ENCODE data around the gene PFKFB3. TPM values are rescaled to one million over a fixed set of nuclear protein-coding genes. Genes with fewer than 3 reads are reported as not detected.
A peak's percentile ranks its signal among the peaks of the same experiment; 100 is the strongest.

Gene PFKFB3
- total RNA-seq, 1 donor from 2014 or later: 9.9 TPM

DNA sequence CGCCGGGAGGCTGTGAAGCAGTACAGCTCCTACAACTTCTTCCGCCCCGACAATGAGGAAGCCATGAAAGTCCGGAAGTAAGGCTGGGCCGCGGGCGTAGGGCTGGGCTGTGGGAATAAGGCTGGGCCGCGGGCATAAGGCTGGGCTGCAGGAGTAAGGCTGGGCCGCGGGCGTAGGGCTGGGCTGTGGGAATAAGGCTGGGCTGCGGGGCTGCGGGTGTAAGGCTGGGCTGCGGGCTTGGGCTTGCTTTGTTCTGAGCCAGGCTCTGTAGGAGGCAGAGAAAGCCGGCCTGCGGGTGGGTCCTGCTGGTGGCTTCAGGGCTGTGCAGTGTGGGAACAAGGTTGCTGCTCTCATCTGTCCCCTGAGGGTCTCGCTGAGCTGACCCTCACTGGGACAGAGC is 12.5 kb downstream of the PFKFB3 start:
- Histone ChIP-seq H3K27ac (ENCODE audit: low read depth, low read length) (no peak overlapping the region), H3K27me3 (ENCODE audit: control insufficient read depth in 3 of 3, insufficient read depth in 3 of 3, low read length in 3 of 3) (no peaks in the 10 kb centered on the region), H3K36me3 (ENCODE audit: control insufficient read depth in 3 of 3, insufficient read depth in 3 of 3, low read length in 3 of 3) (peaks cover 53 to 65% (median 62%) of the 10 kb centered on the region in 3 donors), H3K9me3 (ENCODE audit: control insufficient read depth in 3 of 3, low read length in 3 of 3) (no peaks in the 10 kb centered on the region), H3K9ac (ENCODE audit: low read depth in 1 of 3, low read length in 3 of 3) (no peak overlapping the region), H3K4me3 (ENCODE audit: low read length in 3 of 3) (no peak overlapping the region), H3K4me1 (ENCODE audit: control insufficient read depth in 3 of 3, insufficient read depth in 3 of 3, low read length in 3 of 3) (peaks cover 11 to 30% (median 19%) of the 10 kb centered on the region in 3 donors)

DNA sequence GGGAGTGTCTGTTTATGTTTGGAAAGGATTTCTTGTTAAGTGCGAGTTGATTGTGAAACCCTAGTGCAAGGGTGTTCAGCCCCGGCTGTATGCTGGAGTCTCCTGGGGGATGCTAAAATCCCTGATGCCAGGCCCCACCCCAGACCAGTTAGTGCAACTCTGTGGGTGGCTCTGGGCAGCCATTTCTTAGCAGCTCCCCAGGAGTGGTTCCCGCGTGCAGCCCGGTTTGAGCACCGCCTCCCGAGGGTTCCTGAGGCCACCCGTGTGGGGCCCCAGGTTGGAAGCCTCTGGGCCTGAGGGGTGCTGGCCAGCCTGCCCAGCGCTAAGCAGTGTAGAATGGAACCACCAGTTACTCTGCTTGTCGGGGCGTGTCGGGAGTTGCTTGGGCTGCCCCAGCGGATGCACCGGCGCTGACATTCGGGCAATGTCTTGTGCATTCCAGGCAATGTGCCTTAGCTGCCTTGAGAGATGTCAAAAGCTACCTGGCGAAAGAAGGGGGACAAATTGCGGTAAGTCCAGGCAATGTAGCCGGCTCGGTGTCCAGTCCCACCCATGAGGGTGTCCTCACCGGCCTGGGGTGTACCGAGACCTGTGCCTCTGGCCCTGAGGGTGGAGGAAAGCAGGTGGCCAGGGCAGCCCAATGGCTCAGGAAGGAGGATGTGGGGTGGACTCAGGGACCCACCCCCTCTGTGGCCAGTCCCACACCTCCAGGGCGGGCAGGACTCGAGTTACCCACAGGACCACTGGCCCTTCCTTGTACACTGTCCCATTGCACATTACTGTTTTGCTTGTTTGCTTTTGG is 13.2 kb downstream of the PFKFB3 start:
- Histone ChIP-seq H3K9me3 (ENCODE audit: control insufficient read depth in 3 of 3, low read length in 3 of 3) (no peaks in the 10 kb centered on the region), H3K9ac (ENCODE audit: low read depth in 1 of 3, low read length in 3 of 3) (no peak overlapping the region), H3K4me1 (ENCODE audit: control insufficient read depth in 3 of 3, insufficient read depth in 3 of 3, low read length in 3 of 3) (peaks cover 11 to 29% (median 18%) of the 10 kb centered on the region in 3 donors), H3K36me3 (ENCODE audit: control insufficient read depth in 3 of 3, insufficient read depth in 3 of 3, low read length in 3 of 3) (peaks cover 60 to 72% (median 69%) of the 10 kb centered on the region in 3 donors), H3K4me3 (ENCODE audit: low read length in 3 of 3) (no peak overlapping the region), H3K27me3 (ENCODE audit: control insufficient read depth in 3 of 3, insufficient read depth in 3 of 3, low read length in 3 of 3) (no peaks in the 10 kb centered on the region), H3K27ac (ENCODE audit: low read depth, low read length) (no peak overlapping the region)

DNA sequence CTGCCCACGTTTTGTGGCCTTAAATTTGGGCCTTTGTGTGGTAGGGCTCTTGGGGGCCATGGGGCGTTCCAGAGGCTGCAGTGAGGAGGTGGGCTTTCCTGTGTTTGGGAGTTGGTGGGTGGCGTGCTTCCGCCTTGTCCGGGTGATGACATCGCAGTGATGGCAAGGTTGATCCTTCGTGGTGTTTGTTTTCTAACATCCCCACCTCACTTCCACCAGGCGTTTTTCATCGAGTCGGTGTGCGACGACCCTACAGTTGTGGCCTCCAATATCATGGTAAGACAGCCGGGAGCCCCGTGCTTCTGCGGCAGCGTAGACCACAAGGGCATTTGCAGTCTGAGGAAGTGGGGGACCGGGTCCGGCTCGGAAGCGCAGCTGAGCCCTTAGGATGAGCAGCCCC is 14.2 kb downstream of the PFKFB3 start:
- Histone ChIP-seq H3K36me3 (ENCODE audit: control insufficient read depth in 3 of 3, insufficient read depth in 3 of 3, low read length in 3 of 3) (peaks cover 70 to 82% (median 79%) of the 10 kb centered on the region in 3 donors), H3K9me3 (ENCODE audit: control insufficient read depth in 3 of 3, low read length in 3 of 3) (no peaks in the 10 kb centered on the region), H3K27me3 (ENCODE audit: control insufficient read depth in 3 of 3, insufficient read depth in 3 of 3, low read length in 3 of 3) (no peaks in the 10 kb centered on the region), H3K4me1 (ENCODE audit: control insufficient read depth in 3 of 3, insufficient read depth in 3 of 3, low read length in 3 of 3) (peaks cover 2 to 18% (median 8%) of the 10 kb centered on the region in 3 donors), H3K27ac (ENCODE audit: low read depth, low read length) (no peak overlapping the region), H3K9ac (ENCODE audit: low read depth in 1 of 3, low read length in 3 of 3) (peak overlapping the region in 1 of 3 donors; percentile 54), H3K4me3 (ENCODE audit: low read length in 3 of 3) (no peak overlapping the region)

DNA sequence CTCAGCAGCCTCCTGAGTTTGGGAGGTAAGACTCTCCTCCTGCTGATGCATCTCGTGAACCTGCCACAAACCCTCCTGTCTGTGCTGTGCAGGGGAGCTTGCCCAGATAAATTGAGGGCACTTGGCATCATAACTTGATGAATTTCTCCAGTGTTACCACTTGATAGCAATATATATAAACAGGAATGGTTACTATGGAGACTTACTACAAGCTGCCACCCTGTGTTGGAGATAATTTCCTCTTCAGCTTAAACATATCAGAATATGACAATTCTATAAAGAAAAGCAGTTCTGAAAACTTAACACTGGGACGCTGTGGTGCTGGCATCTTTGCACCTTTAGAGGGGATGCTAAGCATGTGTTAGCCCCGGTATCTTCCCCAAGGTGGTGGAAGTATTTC is 14.9 kb downstream of the PFKFB3 start:
- H3K27ac ChIP-seq (ENCODE audit: low read depth, low read length): no peak overlapping the region
- H3K4me3 ChIP-seq (ENCODE audit: low read length in 3 of 3): no peak overlapping the region
- no peak overlapping the region for H3K9ac ChIP-seq (ENCODE audit: low read depth in 1 of 3, low read length in 3 of 3)
- peaks cover 0 to 14% (median 2%) of the 10 kb centered on the region in 3 donors for H3K4me1 ChIP-seq (ENCODE audit: control insufficient read depth in 3 of 3, insufficient read depth in 3 of 3, low read length in 3 of 3)
- H3K36me3 ChIP-seq (ENCODE audit: control insufficient read depth in 3 of 3, insufficient read depth in 3 of 3, low read length in 3 of 3): peaks cover 77 to 89% (median 85%) of the 10 kb centered on the region in 3 donors
- H3K27me3 ChIP-seq (ENCODE audit: control insufficient read depth in 3 of 3, insufficient read depth in 3 of 3, low read length in 3 of 3): no peaks in the 10 kb centered on the region
- H3K9me3 ChIP-seq (ENCODE audit: control insufficient read depth in 3 of 3, low read length in 3 of 3): no peaks in the 10 kb centered on the region

DNA sequence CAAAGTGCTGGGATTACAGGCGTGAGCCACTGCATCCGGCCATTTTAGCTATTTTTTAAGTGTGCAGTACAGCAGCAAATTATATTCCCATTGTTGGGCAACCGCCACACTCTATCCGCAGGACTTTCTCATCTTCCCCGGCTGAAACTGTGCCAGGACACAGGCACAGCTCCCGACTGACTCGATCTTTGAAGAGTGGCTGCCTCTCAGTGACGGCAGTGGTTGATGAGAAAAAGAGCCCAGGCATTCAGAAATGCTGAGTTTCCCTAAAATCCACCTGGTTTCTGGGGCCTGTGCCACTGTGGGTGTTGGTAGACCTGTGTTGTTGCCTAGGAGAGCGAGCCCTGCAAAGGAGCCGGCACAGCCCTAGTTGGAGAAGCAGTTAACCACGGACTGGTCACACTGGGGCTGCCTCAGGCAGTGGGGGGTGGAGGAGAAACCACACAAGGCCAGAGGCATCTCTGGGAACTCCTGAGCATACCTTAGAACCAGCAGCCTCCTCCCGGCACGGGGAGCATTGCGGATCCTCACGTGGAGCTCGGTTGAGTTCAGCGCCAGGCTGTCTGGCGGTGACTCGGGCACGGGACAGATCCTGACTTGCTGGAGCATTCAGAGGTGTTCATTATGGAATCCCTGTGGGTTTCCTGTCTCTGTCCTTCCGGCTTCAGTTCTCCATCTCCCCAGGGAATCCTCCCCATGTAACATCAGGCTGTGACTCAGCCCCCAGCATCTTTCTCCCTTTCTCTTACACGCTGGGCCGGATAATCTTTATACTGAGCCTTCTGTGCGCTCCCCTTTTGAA is 16.2 kb downstream of the PFKFB3 start:
- Histone ChIP-seq H3K9ac (ENCODE audit: low read depth in 1 of 3, low read length in 3 of 3) (peak overlapping the region in 2 of 3 donors; percentile 32 to 33), H3K27me3 (ENCODE audit: control insufficient read depth in 3 of 3, insufficient read depth in 3 of 3, low read length in 3 of 3) (no peaks in the 10 kb centered on the region), H3K36me3 (ENCODE audit: control insufficient read depth in 3 of 3, insufficient read depth in 3 of 3, low read length in 3 of 3) (peaks cover 85 to 92% (median 92%) of the 10 kb centered on the region in 3 donors), H3K4me1 (ENCODE audit: control insufficient read depth in 3 of 3, insufficient read depth in 3 of 3, low read length in 3 of 3) (peaks cover 0 to 10% (median 0%) of the 10 kb centered on the region in 3 donors), H3K4me3 (ENCODE audit: low read length in 3 of 3) (no peak overlapping the region), H3K27ac (ENCODE audit: low read depth, low read length) (no peak overlapping the region), H3K9me3 (ENCODE audit: control insufficient read depth in 3 of 3, low read length in 3 of 3) (no peaks in the 10 kb centered on the region)

DNA sequence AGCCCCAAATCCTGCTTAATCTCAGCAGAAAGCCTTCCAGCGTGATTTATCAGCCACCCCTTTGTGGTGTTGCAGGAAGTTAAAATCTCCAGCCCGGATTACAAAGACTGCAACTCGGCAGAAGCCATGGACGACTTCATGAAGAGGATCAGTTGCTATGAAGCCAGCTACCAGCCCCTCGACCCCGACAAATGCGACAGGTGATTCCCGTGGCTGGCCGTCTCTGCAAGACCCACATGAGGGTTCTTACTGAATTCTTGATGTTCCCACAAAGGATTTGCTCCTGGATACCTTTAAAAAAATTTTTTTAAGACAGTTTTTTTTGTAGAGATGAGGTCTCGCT is 16.7 kb downstream of the PFKFB3 start:
- H3K9me3 ChIP-seq (ENCODE audit: control insufficient read depth in 3 of 3, low read length in 3 of 3): no peaks in the 10 kb centered on the region
- H3K27me3 ChIP-seq (ENCODE audit: control insufficient read depth in 3 of 3, insufficient read depth in 3 of 3, low read length in 3 of 3): no peaks in the 10 kb centered on the region
- peaks cover 85 to 92% (median 91%) of the 10 kb centered on the region in 3 donors for H3K36me3 ChIP-seq (ENCODE audit: control insufficient read depth in 3 of 3, insufficient read depth in 3 of 3, low read length in 3 of 3)
- no peak overlapping the region for H3K4me3 ChIP-seq (ENCODE audit: low read length in 3 of 3)
- H3K4me1 ChIP-seq (ENCODE audit: control insufficient read depth in 3 of 3, insufficient read depth in 3 of 3, low read length in 3 of 3): peaks cover 0 to 10% (median 0%) of the 10 kb centered on the region in 3 donors
- no peak overlapping the region for H3K27ac ChIP-seq (ENCODE audit: low read depth, low read length)
- no peak overlapping the region for H3K9ac ChIP-seq (ENCODE audit: low read depth in 1 of 3, low read length in 3 of 3)

DNA sequence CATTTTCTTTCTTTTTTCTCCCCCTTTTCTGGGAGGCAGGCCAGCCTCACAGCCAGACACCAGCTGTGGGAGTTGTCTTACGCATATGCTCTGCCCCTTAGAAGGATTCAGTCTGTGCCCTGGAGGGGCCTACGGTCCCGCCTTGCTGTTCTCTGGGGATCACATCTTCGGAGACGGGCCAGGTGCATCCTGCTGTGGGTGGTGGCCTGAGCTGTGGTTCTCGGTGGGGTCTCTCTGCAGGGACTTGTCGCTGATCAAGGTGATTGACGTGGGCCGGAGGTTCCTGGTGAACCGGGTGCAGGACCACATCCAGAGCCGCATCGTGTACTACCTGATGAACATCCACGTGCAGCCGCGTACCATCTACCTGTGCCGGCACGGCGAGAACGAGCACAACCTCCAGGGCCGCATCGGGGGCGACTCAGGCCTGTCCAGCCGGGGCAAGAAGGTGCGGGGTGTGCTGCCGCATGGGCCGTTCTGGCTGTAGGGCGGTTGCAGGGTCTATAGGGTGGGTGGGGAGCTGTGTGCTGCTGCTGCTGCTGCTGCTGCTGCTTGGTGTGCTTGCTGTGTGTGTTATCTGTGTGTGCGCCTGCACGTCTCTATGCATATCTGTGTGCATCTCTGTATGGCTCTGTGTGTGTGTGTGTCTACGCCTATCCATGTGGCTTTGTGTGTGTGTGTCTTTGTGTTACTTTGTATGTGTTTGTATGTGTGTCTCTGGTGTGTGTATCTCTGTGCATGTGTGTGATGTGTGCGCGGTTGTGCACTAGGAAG is 17.9 kb downstream of the PFKFB3 start:
- no peaks in the 10 kb centered on the region for H3K27me3 ChIP-seq (ENCODE audit: control insufficient read depth in 3 of 3, insufficient read depth in 3 of 3, low read length in 3 of 3)
- H3K4me3 ChIP-seq (ENCODE audit: low read length in 3 of 3): no peak overlapping the region
- H3K4me1 ChIP-seq (ENCODE audit: control insufficient read depth in 3 of 3, insufficient read depth in 3 of 3, low read length in 3 of 3): peaks cover 0 to 10% (median 0%) of the 10 kb centered on the region in 3 donors
- H3K9me3 ChIP-seq (ENCODE audit: control insufficient read depth in 3 of 3, low read length in 3 of 3): no peaks in the 10 kb centered on the region
- peaks cover 86 to 92% (median 91%) of the 10 kb centered on the region in 3 donors for H3K36me3 ChIP-seq (ENCODE audit: control insufficient read depth in 3 of 3, insufficient read depth in 3 of 3, low read length in 3 of 3)
- H3K9ac ChIP-seq (ENCODE audit: low read depth in 1 of 3, low read length in 3 of 3): no peak overlapping the region
- no peak overlapping the region for H3K27ac ChIP-seq (ENCODE audit: low read depth, low read length)

DNA sequence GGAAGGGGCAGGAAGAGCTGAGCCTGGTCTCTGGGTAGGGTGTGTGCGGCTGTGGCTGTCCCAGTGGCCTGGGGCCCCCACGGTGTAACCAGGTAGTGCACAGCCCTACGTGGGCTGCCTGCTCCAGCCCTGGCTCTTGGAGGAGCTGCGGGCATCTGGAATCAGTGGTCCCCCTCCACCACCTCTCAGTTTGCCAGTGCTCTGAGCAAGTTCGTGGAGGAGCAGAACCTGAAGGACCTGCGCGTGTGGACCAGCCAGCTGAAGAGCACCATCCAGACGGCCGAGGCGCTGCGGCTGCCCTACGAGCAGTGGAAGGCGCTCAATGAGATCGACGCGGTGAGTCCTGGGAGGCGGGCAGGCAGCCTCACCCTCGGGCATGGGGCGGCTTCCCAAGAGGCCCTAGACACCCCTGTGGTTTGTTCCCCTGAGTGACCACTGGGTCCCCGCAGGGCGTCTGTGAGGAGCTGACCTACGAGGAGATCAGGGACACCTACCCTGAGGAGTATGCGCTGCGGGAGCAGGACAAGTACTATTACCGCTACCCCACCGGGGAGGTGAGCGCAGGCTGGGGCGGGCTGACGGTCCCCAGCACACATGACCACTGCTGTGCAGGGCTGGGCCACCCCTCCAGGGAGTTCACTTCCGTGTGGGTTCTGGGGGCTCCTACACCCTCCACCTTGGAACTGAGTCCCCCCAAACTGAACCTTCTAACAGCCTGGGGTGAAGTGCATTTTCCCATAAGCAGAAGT is 18.6 kb downstream of the PFKFB3 start:
- no peak overlapping the region for H3K9ac ChIP-seq (ENCODE audit: low read depth in 1 of 3, low read length in 3 of 3)
- peaks cover 0 to 10% (median 0%) of the 10 kb centered on the region in 3 donors for H3K4me1 ChIP-seq (ENCODE audit: control insufficient read depth in 3 of 3, insufficient read depth in 3 of 3, low read length in 3 of 3)
- H3K27ac ChIP-seq (ENCODE audit: low read depth, low read length): no peak overlapping the region

More for the DNA sequence above, 18.6 kb downstream of the PFKFB3 start:
- H3K36me3 ChIP-seq (ENCODE audit: control insufficient read depth in 3 of 3, insufficient read depth in 3 of 3, low read length in 3 of 3): peaks cover 85 to 92% (median 91%) of the 10 kb centered on the region in 3 donors
- H3K27me3 ChIP-seq (ENCODE audit: control insufficient read depth in 3 of 3, insufficient read depth in 3 of 3, low read length in 3 of 3): no peaks in the 10 kb centered on the region
- no peaks in the 10 kb centered on the region for H3K9me3 ChIP-seq (ENCODE audit: control insufficient read depth in 3 of 3, low read length in 3 of 3)
- H3K4me3 ChIP-seq (ENCODE audit: low read length in 3 of 3): no peak overlapping the region
